ENCODE data around the gene PARL. TPM values are rescaled to one million over a fixed set of nuclear protein-coding genes. Genes with fewer than 3 reads are reported as not detected.

Gene PARL
- total and polyA plus RNA-seq, 2 of the 8 experiments (the other 6 are each of a cell fraction or from before 2014, with no cell fraction given) = 62.7 to 85.0 TPM

DNA sequence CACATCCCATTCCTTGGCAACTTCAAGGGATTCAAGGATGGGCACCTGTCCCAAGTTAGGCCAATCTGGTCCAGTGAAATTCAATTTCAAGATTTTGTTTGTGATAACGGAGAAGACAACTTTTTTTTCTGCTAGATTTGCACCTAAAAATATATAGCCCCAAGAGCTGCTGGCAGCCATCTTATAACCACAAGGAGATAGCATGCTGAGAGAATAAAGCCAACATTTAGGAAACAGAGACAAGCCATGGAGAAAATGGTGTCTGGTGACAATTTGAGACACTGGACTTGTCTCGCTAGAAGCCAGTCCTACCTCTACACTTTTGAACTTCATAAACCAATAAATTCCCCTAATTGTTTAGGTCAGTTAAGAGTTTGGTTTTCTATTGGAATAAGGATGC is 5.4 kb downstream of the PARL start:
- Histone ChIP-seq H2BK20ac (ENCODE audit: low read length) (no peak overlapping the region), H3K18ac (ENCODE audit: extremely low read depth, low read length) (no peak overlapping the region), H3K14ac (ENCODE audit: insufficient read length) (no peak overlapping the region), H3K4me1 (replicated peaks in 1 of 4; ENCODE audit: control insufficient read depth in 3 of 4, insufficient read depth in 4 of 4, low read length in 3 of 4) (peaks cover 0 to 6% (median 3%) of the 10 kb centered on the region in 4 experiments; a peak in 3 of 7 replicates), H2BK15ac (ENCODE audit: low read length) (no peak overlapping the region), H2BK12ac (ENCODE audit: low read depth, low read length) (no peak overlapping the region), H3K79me1 (ENCODE audit: low read depth, low read length) (peaks cover 8% of the 10 kb centered on the region), H2AK5ac (ENCODE audit: low read depth, low read length) (no peak overlapping the region), H3K36me3 (ENCODE audit: control insufficient read depth in 2 of 4, insufficient read depth in 4 of 4, low read length in 3 of 4) (no peaks in the 10 kb centered on the region), H3K9ac (replicated peaks in 1 of 4; ENCODE audit: extremely low read depth in 1 of 4, low read depth in 3 of 4, low read length in 3 of 4) (no peak overlapping the region), H4K5ac (ENCODE audit: insufficient read length, low read depth, low read length) (no peak overlapping the region), H3K23ac (ENCODE audit: insufficient read length) (no peak overlapping the region), H2BK120ac (replicated peaks; ENCODE audit: low read depth, low read length) (no peak overlapping the region), H4K8ac (ENCODE audit: extremely low read depth, insufficient read depth, low read length) (no peak overlapping the region), H2AFZ (ENCODE audit: low read length) (no peak overlapping the region), H3K56ac (replicated peaks; ENCODE audit: insufficient read length, low read depth, low read length) (no peak overlapping the region), H3K4ac (replicated peaks; ENCODE audit: insufficient read length, low read depth, low read length) (no peak overlapping the region), H3K9me3 (ENCODE audit: insufficient read depth in 2 of 2, low read depth in 1 of 2, low read length in 1 of 2) (no peaks in the 10 kb centered on the region), H3K23me2 (ENCODE audit: low read depth, low read length) (peaks cover 3% of the 10 kb centered on the region; the same call in 1 of the 2 replicates), H2BK5ac (ENCODE audit: low read depth, low read length) (no peak overlapping the region), H3K4me2 (ENCODE audit: insufficient read depth in 1 of 2, low read depth in 2 of 2, low read length in 2 of 2) (no peak overlapping the region), H3K27ac (ENCODE audit: low read depth, low read length) (no peak overlapping the region), H4K20me1 (replicated peaks in 1 of 2; ENCODE audit: control insufficient read depth in 1 of 2, insufficient read depth in 2 of 2, low read length in 2 of 2) (peaks cover 8 to 9% of the 10 kb centered on the region in 2 experiments), H4K91ac (replicated peaks; ENCODE audit: insufficient read length, low read length) (no peak overlapping the region), H3K79me2 (ENCODE audit: control insufficient read depth in 1 of 2, insufficient read depth in 2 of 2, low read length in 2 of 2) (peaks cover 16 to 86% of the 10 kb centered on the region in 2 experiments), H3K27me3 (replicated peaks in 1 of 4; ENCODE audit: control insufficient read depth in 3 of 4, extremely low read depth in 1 of 4, insufficient read depth in 3 of 4, low read length in 3 of 4) (no peaks in the 10 kb centered on the region; a peak in 1 of 7 replicates), H3K4me3 (ENCODE audit: extremely low read depth in 1 of 4, insufficient read depth in 2 of 4, low read depth in 3 of 4, low read length in 4 of 4) (no peak overlapping the region)
- 90% methylated on average over 2 of the region's 2 CpGs; no CpG with 5 or more reads in 1 of the 2 experiments for WGBS, 2 experiments (ENCODE audit: extremely low coverage in 1 of 2, insufficient coverage in 1 of 2, insufficient read length in 1 of 2, insufficient replicate concordance in 2 of 2, low coverage in 1 of 2, low lambda C conversion rate in 2 of 2, missing lambda C conversion rate in 1 of 2)
- ChIA-PET POLR2A (ENCODE audit: partially characterized antibody) (no interaction called here), CTCF (ENCODE audit: partially characterized antibody) (interaction anchor here (0.6 to 1.6 kb wide), 4 partner anchors 25 to 387 kb away, joined by 3 to 4 read pairs (median 3); partner anchors contain the start of gene MAP6D1)
- FAIRE-seq (no peak), DNase-seq (ENCODE audit: low read depth in 1 of 2, low spot score in 2 of 2) (no peak)
- TF ChIP-seq SP1 (IDR thresholded peaks at IDR 0.05; ENCODE audit: low read depth, low read length) = no peak
- no peak for TF ChIP-seq BACH1 (IDR thresholded peaks at IDR 0.05; ENCODE audit: low read length)
- TF ChIP-seq TAF7 (optimal IDR thresholded peaks at IDR 0.05; ENCODE audit: borderline replicate concordance, low read depth, low read length) = no peak
- no peak for TF ChIP-seq SUZ12 (IDR thresholded peaks at IDR 0.05; ENCODE audit: low read length)
- no peak for TF ChIP-seq GTF2F1 (IDR thresholded peaks at IDR 0.05; ENCODE audit: borderline replicate concordance, low read depth, low read length)
- no peak for TF ChIP-seq FOSL1 (IDR thresholded peaks at IDR 0.05; ENCODE audit: insufficient read depth, low read depth, low read length)
- TF ChIP-seq, protein P1, sequence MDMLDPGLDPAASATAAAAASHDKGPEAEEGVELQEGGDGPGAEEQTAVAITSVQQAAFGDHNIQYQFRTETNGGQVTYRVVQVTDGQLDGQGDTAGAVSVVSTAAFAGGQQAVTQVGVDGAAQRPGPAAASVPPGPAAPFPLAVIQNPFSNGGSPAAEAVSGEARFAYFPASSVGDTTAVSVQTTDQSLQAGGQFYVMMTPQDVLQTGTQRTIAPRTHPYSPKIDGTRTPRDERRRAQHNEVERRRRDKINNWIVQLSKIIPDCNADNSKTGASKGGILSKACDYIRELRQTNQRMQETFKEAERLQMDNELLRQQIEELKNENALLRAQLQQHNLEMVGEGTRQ (IDR thresholded peaks at IDR 0.05; ENCODE audit: low read length) = no peak
- TF ChIP-seq, protein P2, sequence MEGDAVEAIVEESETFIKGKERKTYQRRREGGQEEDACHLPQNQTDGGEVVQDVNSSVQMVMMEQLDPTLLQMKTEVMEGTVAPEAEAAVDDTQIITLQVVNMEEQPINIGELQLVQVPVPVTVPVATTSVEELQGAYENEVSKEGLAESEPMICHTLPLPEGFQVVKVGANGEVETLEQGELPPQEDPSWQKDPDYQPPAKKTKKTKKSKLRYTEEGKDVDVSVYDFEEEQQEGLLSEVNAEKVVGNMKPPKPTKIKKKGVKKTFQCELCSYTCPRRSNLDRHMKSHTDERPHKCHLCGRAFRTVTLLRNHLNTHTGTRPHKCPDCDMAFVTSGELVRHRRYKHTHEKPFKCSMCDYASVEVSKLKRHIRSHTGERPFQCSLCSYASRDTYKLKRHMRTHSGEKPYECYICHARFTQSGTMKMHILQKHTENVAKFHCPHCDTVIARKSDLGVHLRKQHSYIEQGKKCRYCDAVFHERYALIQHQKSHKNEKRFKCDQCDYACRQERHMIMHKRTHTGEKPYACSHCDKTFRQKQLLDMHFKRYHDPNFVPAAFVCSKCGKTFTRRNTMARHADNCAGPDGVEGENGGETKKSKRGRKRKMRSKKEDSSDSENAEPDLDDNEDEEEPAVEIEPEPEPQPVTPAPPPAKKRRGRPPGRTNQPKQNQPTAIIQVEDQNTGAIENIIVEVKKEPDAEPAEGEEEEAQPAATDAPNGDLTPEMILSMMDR (IDR thresholded peaks at IDR 0.05; ENCODE audit: control extremely low read depth in 1 of 3, insufficient read depth in 1 of 3, low read depth in 1 of 3, low read length in 3 of 3) = no peak
- TF ChIP-seq CHD1 (IDR thresholded peaks at IDR 0.05; ENCODE audit: low read depth, low read length) = no peak
- TF ChIP-seq NANOG (IDR thresholded peaks at IDR 0.05; ENCODE audit: insufficient read depth, low read depth, low read length, poor library complexity, severe bottlenecking) = no peak

Data from H1 (cell line).